Measurements from ENCODE around the gene DDX18.

DNA sequence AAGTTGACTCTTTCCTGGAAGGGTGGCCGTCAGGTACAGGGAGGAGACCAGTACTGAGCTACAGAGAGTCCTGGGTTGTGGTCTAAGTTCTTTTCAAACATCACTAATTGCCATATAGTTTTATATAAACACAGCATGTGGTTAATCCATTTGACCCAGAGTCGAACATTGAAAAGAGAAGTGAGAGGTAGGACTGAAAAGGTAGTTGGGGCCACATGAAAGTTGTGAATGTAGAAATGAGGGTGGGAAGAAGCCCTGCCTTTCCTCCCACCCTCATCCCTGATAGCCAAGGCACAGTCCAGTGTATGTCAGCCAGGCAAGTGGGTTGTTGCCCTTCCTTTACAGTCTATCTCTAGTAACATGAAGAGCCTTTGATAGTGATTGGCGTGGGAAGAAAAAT, 4.4 kb downstream of the DDX18 start:
- TF ChIP-seq, protein P1, sequence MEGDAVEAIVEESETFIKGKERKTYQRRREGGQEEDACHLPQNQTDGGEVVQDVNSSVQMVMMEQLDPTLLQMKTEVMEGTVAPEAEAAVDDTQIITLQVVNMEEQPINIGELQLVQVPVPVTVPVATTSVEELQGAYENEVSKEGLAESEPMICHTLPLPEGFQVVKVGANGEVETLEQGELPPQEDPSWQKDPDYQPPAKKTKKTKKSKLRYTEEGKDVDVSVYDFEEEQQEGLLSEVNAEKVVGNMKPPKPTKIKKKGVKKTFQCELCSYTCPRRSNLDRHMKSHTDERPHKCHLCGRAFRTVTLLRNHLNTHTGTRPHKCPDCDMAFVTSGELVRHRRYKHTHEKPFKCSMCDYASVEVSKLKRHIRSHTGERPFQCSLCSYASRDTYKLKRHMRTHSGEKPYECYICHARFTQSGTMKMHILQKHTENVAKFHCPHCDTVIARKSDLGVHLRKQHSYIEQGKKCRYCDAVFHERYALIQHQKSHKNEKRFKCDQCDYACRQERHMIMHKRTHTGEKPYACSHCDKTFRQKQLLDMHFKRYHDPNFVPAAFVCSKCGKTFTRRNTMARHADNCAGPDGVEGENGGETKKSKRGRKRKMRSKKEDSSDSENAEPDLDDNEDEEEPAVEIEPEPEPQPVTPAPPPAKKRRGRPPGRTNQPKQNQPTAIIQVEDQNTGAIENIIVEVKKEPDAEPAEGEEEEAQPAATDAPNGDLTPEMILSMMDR (IDR thresholded peaks at IDR 0.05 in 2 of 3, conservative IDR thresholded peaks at IDR 0.05 in 1 of 3; ENCODE audit: control insufficient read depth in 2 of 3, extremely low read depth in 1 of 3, insufficient read depth in 1 of 3, low read depth in 3 of 3, low read length in 3 of 3): no peak
- TF ChIP-seq SRF (IDR thresholded peaks at IDR 0.05; ENCODE audit: low read depth in 2 of 2, low read length in 2 of 2) (no peak), ZNF274 (IDR thresholded peaks at IDR 0.05; ENCODE audit: insufficient read depth, insufficient read length) (no peak)
